Activated CD4-positive, alpha-beta memory T cell treated with anti-CD3 and anti-CD28 coated beads for 36 hours (primary cell): Measurements from ENCODE around the gene RETREG1. TPM values are rescaled to one million over a fixed set of nuclear protein-coding genes. Genes with fewer than 3 reads are reported as not detected.

Source experiments
- CTCF ChIA-PET: fragments of 350-600 bp; sonication (Branson Sonifier 250); formaldehyde crosslinking; loops from one replicate; lab custom pipeline; 2021; ENCODE audit warnings: antibody characterized with exemption, inconsistent platforms; lab: Charles Lee
- POLR2A ChIA-PET: fragments of 350-600 bp; sonication (Branson Sonifier 250); formaldehyde crosslinking; loops from one replicate; lab custom pipeline; 2021; ENCODE audit warnings: antibody characterized with exemption; lab: Charles Lee
- DNase-seq: peaks from one replicate; pipeline ENCODE4 v3.0.0-alpha.2; 2020
- H3K27ac Mint-ChIP-seq: one replicate; pipeline ENCODE4 v1.8.0; 2021; ENCODE audit warnings: mixed read lengths
- H3K27me3 Mint-ChIP-seq: one replicate; pipeline ENCODE4 v1.8.0; 2021; ENCODE audit warnings: mixed read lengths
- H3K36me3 Mint-ChIP-seq: one replicate; pipeline ENCODE4 v1.8.0; 2021; ENCODE audit warnings: mixed read lengths
- H3K4me1 Mint-ChIP-seq: one replicate; pipeline ENCODE4 v1.8.0; 2021; ENCODE audit warnings: low read depth, mixed read lengths
- H3K4me3 Mint-ChIP-seq: one replicate; pipeline ENCODE4 v1.8.0; 2021; ENCODE audit warnings: mild to moderate bottlenecking, mixed read lengths
- H3K9me3 Mint-ChIP-seq: one replicate; pipeline ENCODE4 v1.8.0; 2021; ENCODE audit warnings: mixed read lengths
- intact Hi-C: fragments of 100-400 bp; cut with micrococcal nuclease; formaldehyde crosslinking; loops from one replicate; pipeline ENCODE4 v1.15.1; 2023
- total RNA-seq, 2 experiments: library from RNA; stranded (reverse); gene quantifications; one replicate each; pipeline ENCODE4 v1.2.3, GENCODE V29; 2021

RETREG1 gene
- total RNA-seq, 2 experiments from 2014 or later, result 8.1 to 10.1 TPM

DNA sequence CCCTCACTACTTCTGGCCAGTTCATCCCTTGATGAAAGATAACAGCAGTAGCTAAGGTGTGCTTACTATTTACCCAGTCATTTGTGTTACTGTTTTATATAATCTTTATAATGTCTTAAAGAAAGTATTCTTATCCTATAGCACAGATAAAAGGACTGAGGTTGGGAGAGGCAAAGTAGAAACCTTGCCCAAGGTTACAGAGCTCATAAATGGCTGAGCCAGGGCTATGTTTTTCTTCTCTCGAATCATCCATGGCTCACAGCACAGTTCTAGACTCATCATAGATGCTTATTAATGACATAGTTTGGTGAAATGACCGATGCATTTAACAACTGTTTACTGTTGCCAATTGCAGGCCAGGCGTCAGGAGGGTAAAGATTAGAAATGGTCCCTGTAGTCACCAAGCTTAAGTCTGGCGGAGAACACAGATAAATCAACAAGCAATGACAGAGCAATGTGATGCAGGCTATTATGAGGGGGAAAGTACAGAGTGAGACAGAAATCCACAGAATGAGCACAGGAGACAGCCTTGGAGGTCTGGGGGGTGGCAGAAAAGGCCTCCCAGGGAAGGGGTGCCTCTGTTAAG, 85.6 kb downstream of the RETREG1 start:
- POLR2A ChIA-PET, result no interaction called here

DNA sequence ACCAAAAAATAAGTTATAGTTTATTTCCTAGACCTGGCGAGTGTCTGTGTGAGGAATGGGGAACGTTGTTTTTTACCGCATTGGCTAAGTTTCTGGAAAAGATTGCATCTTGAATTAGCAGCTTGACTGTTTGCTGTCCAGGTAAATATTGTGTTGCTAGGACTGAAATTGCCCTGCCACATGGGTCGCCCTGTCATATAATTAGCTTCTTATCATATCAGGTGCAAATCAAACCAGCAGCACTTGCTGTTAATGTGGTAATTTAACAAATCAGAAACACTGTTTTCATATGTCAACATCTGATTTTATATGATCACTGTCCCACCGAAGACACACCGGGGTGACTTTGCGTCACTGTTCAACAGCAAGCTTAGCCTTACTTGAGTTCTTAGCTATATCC, 87.5 kb downstream of the RETREG1 start:
- POLR2A ChIA-PET, result no interaction called here

More for the DNA sequence above, 85.6 kb downstream of the RETREG1 start:
- no peaks in the 10 kb centered on the region for H3K27me3 Mint-ChIP-seq
- H3K27ac Mint-ChIP-seq, result no peak overlapping the region
- peaks cover 4% of the 10 kb centered on the region for H3K36me3 Mint-ChIP-seq
- no peak overlapping the region for H3K4me3 Mint-ChIP-seq
- DNase-seq, result no peak
- no peaks in the 10 kb centered on the region for H3K9me3 Mint-ChIP-seq
- intact Hi-C loops, result no loop called here
- CTCF ChIA-PET, result no interaction called here
- no peaks in the 10 kb centered on the region for H3K4me1 Mint-ChIP-seq

GRCh38 chr5:16528382-16529110, 88.3 kb downstream of the RETREG1 start:
- H3K4me3 Mint-ChIP-seq, result no peak overlapping the region
- no peaks in the 10 kb centered on the region for H3K27me3 Mint-ChIP-seq
- H3K9me3 Mint-ChIP-seq, result no peaks in the 10 kb centered on the region
- CTCF ChIA-PET, result no interaction called here
- H3K27ac Mint-ChIP-seq, result no peak overlapping the region
- intact Hi-C loops, result no loop called here
- peaks cover 11% of the 10 kb centered on the region for H3K4me1 Mint-ChIP-seq
- H3K36me3 Mint-ChIP-seq, result peaks cover 2% of the 10 kb centered on the region
- POLR2A ChIA-PET, result no interaction called here
- no peak for DNase-seq

More for the DNA sequence above, 87.5 kb downstream of the RETREG1 start:
- CTCF ChIA-PET, result no interaction called here
- Mint-ChIP-seq H3K4me1 (peaks cover 3% of the 10 kb centered on the region), H3K27me3 (no peaks in the 10 kb centered on the region), H3K27ac (no peak overlapping the region), H3K4me3 (no peak overlapping the region), H3K9me3 (no peaks in the 10 kb centered on the region), H3K36me3 (peaks cover 2% of the 10 kb centered on the region)
- intact Hi-C loops, result no loop called here
- DNase-seq, result no peak

- Mint-ChIP-seq H3K27me3 (no peaks in the 10 kb centered on the region), H3K36me3 (peaks cover 2% of the 10 kb centered on the region), H3K9me3 (no peaks in the 10 kb centered on the region), H3K4me3 (no peak overlapping the region), H3K4me1 (peaks cover 16% of the 10 kb centered on the region), H3K27ac (no peak overlapping the region)
- POLR2A ChIA-PET, result no interaction called here
- CTCF ChIA-PET, result no interaction called here
- no peak for DNase-seq
- intact Hi-C loops, result no loop called here
Observed at GRCh38 chr5:16525651-16526050, 91.1 kb downstream of the RETREG1 start.

- no peak for DNase-seq
- CTCF ChIA-PET, result no interaction called here
- Mint-ChIP-seq H3K27me3 (no peaks in the 10 kb centered on the region), H3K27ac (no peak overlapping the region), H3K36me3 (no peaks in the 10 kb centered on the region), H3K4me3 (no peak overlapping the region), H3K9me3 (no peaks in the 10 kb centered on the region), H3K4me1 (peaks cover 19% of the 10 kb centered on the region)
- POLR2A ChIA-PET, result no interaction called here
- intact Hi-C loops, result no loop called here
Observed at GRCh38 chr5:16524286-16524685, 92.5 kb downstream of the RETREG1 start.

DNA sequence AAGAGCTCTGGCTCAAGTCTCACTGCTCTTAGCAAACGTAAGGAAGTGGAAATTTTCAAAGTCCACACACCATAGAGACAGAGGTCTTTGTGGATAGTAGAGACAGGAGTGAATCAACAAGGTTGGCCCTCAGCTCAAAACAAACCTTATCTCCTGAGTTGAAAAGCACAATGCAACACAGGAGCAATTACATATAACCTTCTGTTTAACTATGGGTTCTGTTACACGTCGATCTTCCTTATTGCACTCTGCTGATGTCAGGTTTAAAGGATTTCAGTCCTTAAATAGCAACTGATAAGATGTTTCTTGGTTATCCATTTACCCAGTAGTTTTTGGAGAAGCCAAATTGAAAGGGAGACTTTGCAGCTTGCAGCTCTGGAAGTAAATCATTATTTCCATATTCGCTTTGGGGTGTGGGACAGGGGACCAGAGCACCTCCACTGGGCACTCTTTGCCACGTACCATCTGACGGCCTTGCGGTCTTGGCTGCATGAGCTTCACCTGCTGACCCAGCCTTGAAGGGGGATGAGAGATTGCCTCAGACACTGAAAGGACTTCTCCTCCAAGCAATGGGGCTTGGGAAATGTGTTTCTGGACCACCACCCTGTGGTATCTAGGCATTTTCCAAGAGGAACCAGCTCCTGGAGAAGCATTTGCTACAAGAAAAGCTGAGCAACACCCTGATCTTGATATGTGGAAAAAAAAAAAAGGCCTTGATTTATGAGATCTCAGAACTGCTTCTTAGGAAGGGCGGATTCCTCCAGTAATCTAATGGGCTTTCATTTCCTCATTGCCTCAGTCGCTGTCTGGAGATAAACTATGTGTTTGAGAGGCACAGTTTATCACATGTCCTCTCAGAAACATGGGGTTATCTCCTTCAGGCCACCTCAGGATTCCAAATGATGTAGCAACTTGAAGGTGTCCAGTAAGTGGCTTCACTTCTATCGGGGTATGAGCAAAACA, 95.0 kb downstream of the RETREG1 start:
- Mint-ChIP-seq H3K4me1 (peaks cover 22% of the 10 kb centered on the region), H3K9me3 (no peaks in the 10 kb centered on the region), H3K27me3 (no peaks in the 10 kb centered on the region), H3K27ac (no peak overlapping the region), H3K4me3 (no peak overlapping the region), H3K36me3 (no peaks in the 10 kb centered on the region)
- ChIA-PET CTCF (no interaction called here), POLR2A (no interaction called here)
- DNase-seq, result no peak
- intact Hi-C loops, result no loop called here

DNA sequence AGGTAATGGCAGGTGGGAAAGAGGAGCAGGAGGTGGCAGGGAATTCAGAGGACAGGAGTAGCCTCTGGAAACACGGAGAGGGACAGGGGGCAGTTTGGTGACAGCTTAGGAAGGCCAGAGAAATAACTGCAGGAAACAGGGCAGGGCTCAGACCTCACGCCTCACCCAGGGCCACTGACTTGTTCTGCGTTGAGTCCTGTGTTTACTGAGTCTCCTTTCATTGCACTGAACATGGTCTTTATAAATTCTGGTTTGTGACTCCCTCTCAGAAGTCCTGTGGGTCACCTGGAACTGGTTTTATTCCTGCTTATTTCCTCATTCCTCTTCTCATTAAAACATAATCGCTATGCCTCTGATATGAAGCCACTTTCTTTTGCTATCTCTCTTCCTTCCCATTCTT, 96.0 kb downstream of the RETREG1 start:
- no peak for DNase-seq
- no peak overlapping the region for H3K27ac Mint-ChIP-seq
- peaks cover 22% of the 10 kb centered on the region for H3K4me1 Mint-ChIP-seq
- intact Hi-C loops, result no loop called here
- no peak overlapping the region for H3K4me3 Mint-ChIP-seq
- no peaks in the 10 kb centered on the region for H3K9me3 Mint-ChIP-seq
- ChIA-PET CTCF (no interaction called here), POLR2A (no interaction called here)
- no peaks in the 10 kb centered on the region for H3K27me3 Mint-ChIP-seq
- no peaks in the 10 kb centered on the region for H3K36me3 Mint-ChIP-seq

DNA sequence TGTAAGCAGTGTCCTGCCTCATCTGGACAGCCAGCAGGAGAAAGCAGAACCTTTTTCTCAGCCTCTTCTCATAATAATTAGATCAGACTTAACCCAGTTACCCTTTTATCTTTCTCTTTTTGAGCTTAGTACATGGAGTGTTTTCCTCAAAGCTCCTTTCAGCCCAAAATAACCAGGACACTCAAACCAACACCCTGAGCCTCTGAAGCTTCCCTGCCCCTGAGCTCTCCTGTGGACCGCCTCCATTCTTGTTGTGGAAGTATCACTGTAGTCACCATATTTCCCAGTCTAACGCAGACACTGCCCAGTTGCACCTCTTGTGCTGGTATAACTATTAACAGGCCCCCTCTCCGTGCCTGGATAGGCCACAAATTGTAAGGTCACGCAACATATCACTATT, 97.4 kb downstream of the RETREG1 start:
- Mint-ChIP-seq H3K9me3 (no peaks in the 10 kb centered on the region), H3K36me3 (no peaks in the 10 kb centered on the region), H3K27me3 (no peaks in the 10 kb centered on the region), H3K4me1 (peaks cover 26% of the 10 kb centered on the region), H3K27ac (no peak overlapping the region), H3K4me3 (no peak overlapping the region)
- DNase-seq, result no peak
- intact Hi-C loops, result no loop called here
- ChIA-PET POLR2A (no interaction called here), CTCF (no interaction called here)

DNA sequence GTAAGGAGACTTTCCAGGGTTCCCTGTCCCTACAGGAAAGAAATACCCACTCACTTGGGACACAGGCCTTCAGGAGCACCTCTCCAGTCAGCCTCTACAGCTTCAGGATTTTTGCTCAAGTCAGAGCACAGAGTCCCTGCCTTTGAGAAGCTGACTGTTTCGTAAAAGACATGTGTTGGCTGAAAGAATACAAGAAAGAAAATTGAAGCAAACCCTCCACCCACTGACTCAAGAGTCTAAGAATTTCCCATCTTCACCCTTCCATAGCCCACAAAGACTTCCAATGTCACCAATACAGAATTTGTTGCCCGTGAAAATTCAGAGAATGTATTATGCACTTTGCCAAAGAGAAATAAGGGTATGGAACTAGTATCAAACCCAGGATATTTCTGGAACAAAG, 98.2 kb downstream of the RETREG1 start:
- DNase-seq, result no peak
- Mint-ChIP-seq H3K9me3 (no peaks in the 10 kb centered on the region), H3K27ac (no peak overlapping the region), H3K27me3 (no peaks in the 10 kb centered on the region), H3K36me3 (no peaks in the 10 kb centered on the region), H3K4me1 (peaks cover 18% of the 10 kb centered on the region), H3K4me3 (no peak overlapping the region)
- intact Hi-C loops, result no loop called here
- POLR2A ChIA-PET, result no interaction called here
- CTCF ChIA-PET, result no interaction called here

DNA sequence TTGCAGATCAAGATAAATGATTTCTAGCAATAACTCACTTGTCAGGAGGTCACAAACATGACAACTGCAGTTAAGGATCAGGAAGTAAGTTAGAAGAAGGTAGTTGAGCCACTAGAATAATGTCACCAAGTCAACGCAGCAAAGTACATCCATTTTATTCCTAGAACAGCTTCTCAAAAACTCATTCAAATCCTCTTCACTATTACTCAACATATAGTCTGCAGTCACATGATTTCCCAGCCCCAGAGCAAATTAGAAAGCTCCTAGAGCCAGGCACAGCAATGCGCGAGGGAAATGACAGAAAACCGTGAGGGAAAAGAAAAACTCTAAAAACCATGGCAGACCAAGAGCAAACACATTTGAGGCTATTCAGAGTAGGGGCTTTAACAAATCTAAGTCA, 101.3 kb downstream of the RETREG1 start:
- DNase-seq, result no peak
- Mint-ChIP-seq H3K27ac (peak overlapping the region; percentile 16), H3K36me3 (no peaks in the 10 kb centered on the region), H3K27me3 (no peaks in the 10 kb centered on the region), H3K4me1 (peaks cover 12% of the 10 kb centered on the region), H3K9me3 (no peaks in the 10 kb centered on the region), H3K4me3 (no peak overlapping the region)
- ChIA-PET POLR2A (no interaction called here), CTCF (no interaction called here)
- intact Hi-C loops, result no loop called here

DNA sequence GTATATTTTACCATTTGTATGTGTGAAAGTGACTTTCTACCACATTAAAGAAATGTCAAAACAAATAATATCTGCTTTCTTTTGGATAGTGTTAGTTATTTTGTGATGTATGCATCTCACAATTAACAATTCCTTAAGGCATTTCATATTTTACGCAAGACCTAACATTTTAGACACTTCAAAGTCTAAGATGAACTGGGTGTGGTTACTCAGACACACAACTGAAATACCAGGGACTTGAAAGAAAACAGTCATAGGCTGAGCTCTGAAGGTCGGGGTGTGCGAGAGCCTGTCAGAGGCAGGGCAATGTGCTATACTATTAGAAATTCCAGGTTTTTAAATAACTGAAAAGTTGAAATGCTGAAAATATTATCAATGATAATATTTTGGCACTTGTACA, 106.7 kb downstream of the RETREG1 start:
- Mint-ChIP-seq H3K4me1 (no peaks in the 10 kb centered on the region), H3K36me3 (no peaks in the 10 kb centered on the region), H3K27me3 (no peaks in the 10 kb centered on the region), H3K4me3 (no peak overlapping the region), H3K27ac (no peak overlapping the region), H3K9me3 (no peaks in the 10 kb centered on the region)
- no peak for DNase-seq
- ChIA-PET CTCF (no interaction called here), POLR2A (no interaction called here)
- intact Hi-C loops, result no loop called here

GRCh38 chr5:16508730-16509531, 107.9 kb downstream of the RETREG1 start:
- no peaks in the 10 kb centered on the region for H3K4me1 Mint-ChIP-seq
- H3K27me3 Mint-ChIP-seq, result no peaks in the 10 kb centered on the region
- H3K36me3 Mint-ChIP-seq, result no peaks in the 10 kb centered on the region
- H3K4me3 Mint-ChIP-seq, result no peak overlapping the region
- DNase-seq, result no peak
- POLR2A ChIA-PET, result no interaction called here
- intact Hi-C loops, result no loop called here
- no peaks in the 10 kb centered on the region for H3K9me3 Mint-ChIP-seq
- H3K27ac Mint-ChIP-seq, result no peak overlapping the region
- CTCF ChIA-PET, result no interaction called here
